Thyroid gland (tissue), 4 donors: ENCODE measurements around the gene NRP2.

Experiments used
- CTCF ChIP-seq, 6 experiments: fragments of 200-600 bp in 3 of 6; fragments of 450-650 bp in 3 of 6; sonication (generic) in 3 of 6; IDR thresholded peaks; one replicate each; pipeline ENCODE4 v1.5.1; 2016 to 2019; ENCODE audit warnings: antibody characterized with exemption in 6 of 6, mild to moderate bottlenecking in 2 of 6, inconsistent platforms in 1 of 6, moderate library complexity in 1 of 6
- POLR2A ChIP-seq, 2 donors: fragments of 450-650 bp; IDR thresholded peaks; one replicate each; pipeline ENCODE4 v1.6.1; 2017; ENCODE audit warnings: antibody characterized with exemption in 2 of 2, mild to moderate bottlenecking in 2 of 2, moderate library complexity in 1 of 2

DNA sequence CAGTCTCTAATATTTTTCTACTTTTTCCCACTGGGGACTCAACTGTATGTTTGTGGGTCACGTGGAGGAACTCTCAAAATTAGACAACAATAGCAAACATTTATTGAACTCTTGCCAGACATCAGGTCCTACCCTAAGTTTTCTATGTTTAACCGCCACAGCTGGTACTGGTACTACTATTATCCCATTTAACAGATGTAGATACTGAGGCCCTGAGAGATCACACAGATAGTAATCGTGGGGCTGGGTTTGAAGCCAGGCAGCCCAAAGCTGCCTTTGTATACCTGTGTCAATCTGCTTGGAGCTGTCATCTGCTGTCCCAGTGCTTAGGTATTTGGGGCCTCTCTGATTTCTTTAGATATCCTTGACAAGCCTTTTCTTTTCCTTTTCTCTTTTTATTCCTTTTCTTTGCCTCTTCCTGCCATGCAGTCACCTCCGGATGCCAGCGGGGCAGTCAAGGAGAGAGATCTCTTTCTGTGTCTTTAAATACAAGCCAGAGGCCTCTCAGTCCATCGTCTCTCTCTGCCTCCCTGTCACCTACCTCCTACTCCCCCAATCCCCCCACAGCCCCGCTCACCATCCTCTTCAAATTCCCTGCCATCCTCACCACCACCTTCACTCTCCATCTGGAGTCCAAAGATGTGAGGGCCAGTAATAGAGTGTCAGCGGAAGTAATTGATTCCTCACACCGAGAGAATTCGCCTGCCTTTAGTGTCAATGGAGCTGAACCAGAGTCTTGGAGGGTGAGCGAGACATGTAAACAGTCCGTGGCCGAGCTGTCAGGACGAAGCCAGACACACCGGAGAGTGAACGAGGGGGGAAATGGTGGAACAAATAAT lies 23.4 kb downstream of the NRP2 start:
- TF ChIP-seq POLR2A (IDR thresholded peaks at IDR 0.05) (no peak), CTCF (IDR thresholded peaks at IDR 0.05) (no peak)
